Skin epidermis (tissue), 12 donors: ENCODE measurements around the gene SERPINH1.
A peak's percentile ranks its signal among the peaks of the same experiment; 100 is the strongest.
"Not testable (repeated sequence)": the region's sequence is repeated elsewhere in the genome, so short reads cannot be mapped to it uniquely, and the experiment has no call there.

Experiments
- H3K27ac ChIP-seq, 21 experiments: fragments of 200-600 bp; sonication (generic) in 11 of 21; one replicate each; pipeline ENCODE4 v1.5.0; 2020; ENCODE audit warnings: mild to moderate bottlenecking in 3 of 21, inconsistent platforms in 2 of 21, moderate library complexity in 2 of 21
- H3K4me3 ChIP-seq, 7 experiments: fragments of 200-600 bp; sonication (generic) in 2 of 7; one replicate each; pipeline ENCODE4 v1.5.0; 2020; ENCODE audit warnings: inconsistent platforms in 2 of 7, mild to moderate bottlenecking in 2 of 7, moderate library complexity in 1 of 7

Gene SERPINH1

DNA sequence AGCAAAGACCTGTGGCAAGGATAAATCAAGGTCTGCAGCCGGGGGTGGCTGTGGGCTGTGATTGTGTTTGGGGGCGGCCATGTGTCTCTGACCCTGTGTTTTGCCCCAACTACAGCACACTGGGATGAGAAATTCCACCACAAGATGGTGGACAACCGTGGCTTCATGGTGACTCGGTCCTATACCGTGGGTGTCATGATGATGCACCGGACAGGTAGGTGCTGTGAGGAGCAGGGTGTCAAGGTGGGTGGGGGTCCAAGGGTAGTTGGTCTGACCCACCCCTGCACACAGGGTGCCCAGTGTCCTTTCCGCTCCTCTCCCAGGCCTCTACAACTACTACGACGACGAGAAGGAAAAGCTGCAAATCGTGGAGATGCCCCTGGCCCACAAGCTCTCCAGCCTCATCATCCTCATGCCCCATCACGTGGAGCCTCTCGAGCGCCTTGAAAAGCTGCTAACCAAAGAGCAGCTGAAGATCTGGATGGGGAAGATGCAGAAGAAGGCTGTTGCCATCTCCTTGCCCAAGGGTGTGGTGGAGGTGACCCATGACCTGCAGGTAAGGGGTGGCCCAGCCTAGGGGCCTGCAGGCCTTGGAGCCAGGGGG lies 6.7 kb downstream of the SERPINH1 start:
- H3K4me3 ChIP-seq: no peak overlapping the region
- no peak overlapping the region for H3K27ac ChIP-seq

DNA sequence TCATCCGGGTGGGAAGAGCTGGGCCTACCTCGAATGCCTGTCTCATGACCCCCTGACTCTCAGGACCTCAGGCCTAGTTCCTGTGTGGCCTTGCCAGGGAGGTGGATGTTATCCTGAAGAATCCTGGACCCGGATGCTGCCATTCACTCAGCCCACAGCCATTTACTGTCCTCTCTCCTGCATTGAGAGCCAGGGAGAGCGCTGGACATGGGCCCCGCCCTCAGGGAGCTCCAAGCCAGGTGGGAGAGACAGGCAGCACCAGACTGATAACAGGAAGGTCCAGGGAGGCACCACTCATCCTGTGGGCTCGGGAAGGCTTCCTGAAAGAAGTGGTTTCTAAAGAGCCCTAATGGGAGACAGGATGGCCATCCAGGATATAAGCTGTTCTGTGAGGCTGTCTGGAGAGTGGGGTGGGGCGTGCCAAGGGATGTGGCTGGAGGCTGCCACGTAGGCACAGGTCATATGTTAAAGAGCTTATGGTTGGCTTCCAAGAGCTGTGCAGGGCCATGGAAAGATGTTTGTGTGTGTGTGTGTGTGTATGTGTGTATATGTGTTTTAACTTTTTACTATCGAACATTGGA lies 8.6 kb downstream of the SERPINH1 start:
- Histone ChIP-seq H3K4me3 (no peak overlapping the region), H3K27ac (peak overlapping the region in 1 of 21 experiments; percentile 14)

DNA sequence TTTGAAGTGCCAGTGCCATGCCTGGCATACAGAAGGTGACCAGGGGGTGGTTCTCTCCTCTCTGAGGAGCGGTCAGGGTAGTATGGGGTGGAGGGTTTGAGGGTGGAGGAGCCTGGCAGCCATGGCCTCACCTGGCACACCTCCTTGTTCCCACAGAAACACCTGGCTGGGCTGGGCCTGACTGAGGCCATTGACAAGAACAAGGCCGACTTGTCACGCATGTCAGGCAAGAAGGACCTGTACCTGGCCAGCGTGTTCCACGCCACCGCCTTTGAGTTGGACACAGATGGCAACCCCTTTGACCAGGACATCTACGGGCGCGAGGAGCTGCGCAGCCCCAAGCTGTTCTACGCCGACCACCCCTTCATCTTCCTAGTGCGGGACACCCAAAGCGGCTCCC lies 9.6 kb downstream of the SERPINH1 start:
- no peak overlapping the region for H3K4me3 ChIP-seq
- no peak overlapping the region for H3K27ac ChIP-seq

DNA sequence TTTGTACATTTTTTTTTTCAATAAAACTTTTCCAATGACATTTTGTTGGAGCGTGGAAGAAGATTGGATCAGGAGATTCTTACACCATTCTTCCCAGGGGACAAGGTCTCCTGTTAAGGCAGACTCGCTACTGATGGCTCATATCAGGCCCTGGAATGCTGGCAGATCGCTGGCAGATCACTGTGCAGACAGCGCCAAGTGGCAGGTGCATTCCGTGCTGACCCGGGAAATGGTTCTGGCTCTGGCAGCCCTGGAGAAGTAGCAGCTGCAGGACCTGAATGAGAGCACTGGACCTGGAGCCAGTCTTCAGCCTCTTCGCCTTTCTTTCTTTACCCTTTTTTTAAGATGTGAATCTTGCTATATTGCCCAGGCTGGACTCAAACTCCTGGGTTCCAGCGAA lies 10.7 kb downstream of the SERPINH1 start:
- H3K27ac ChIP-seq: peak overlapping the region in 2 of 21 experiments; percentile 17 to 20
- no peak overlapping the region for H3K4me3 ChIP-seq

DNA sequence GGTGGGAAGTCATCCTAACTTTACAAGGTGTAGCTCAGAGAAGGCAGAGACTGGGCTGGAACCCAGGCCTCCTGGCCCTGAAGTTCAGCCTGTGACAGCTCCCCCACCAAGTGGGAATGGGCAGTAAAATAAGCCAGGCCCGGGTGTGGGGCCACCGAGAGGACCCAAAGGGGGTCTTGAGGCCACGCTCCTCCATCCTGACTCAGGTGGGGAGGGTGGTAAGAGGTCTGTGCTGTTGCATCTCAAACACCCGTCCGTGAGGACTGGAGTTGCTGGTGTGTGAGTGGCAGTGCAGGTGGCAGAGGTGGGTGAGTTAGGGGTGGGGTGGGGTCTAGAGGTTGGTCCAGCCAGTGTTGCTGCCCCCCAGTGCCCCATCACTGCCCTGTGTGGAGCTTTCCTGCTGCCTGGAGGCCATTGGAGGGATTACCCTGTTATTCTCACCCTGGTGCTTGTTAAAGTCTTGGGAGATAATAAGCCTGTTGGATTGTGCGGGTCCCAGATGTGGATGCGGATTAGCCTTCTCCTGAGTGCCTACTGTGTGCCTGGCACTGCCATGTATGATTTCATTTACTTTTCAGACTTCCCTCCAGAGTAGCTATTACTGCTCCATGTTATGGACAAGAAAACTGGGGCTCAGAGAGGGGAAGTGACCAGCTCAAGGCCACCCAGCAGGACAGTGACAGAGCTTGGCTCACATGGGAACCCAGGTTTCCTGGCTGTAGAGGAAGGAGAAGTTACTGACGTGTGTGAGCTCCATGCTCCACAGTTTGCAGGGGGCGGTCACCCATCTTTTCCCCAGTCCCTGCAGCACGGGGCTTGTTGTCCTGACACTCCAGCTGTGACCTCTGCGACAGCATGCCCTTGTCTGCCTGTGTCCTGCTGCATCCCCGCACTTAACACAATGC lies 12.9 kb downstream of the SERPINH1 start:
- H3K27ac ChIP-seq: peak overlapping the region in 1 of 21 experiments; percentile 16
- no peak overlapping the region for H3K4me3 ChIP-seq

DNA sequence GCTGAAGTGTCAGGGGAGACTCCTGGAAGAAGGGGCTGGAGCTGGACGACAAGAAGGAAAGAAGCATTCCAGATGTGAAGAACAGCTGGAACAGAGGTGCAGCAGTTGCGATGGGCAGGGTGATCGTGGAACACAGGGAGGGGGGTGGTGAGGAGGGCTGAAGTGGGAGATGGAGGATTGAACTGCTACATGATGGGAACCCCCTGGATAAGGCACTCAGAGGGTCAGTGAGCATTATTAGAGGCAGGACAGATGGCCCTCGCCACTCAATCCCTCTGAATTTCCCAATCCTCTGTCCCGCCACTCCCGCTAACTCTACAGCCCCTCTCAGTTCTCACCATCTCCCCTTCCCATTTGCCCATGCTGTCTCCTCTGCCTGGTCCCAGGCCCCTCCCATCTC lies 14.0 kb downstream of the SERPINH1 start:
- Histone ChIP-seq H3K4me3 (no peak overlapping the region), H3K27ac (peak overlapping the region in 6 of 21 experiments; percentile 0 to 36 (median 10))

DNA sequence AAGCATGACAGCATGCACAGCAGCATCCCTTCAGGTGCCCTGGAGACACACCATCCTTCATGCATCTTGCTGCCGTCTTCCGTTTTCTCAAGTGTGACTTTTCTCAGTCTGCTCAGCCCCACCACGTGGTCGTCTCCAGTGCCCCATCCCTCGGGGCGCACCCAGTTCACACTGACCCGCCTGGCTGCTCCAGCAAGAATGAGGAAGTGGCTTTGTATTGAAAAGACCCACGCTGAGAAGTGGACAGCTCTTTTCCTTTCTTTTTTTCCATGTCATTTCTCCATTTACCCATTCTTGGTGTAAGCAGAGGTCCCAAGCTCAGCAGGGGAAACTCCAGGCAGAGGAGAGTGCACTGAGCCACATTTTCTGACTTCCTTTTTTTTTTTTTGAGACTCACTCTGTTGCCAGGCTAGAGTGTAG lies 14.5 kb downstream of the SERPINH1 start:
- Histone ChIP-seq H3K27ac (peak overlapping the region in 10 of 21 experiments; percentile 0 to 36 (median 22)), H3K4me3 (no peak overlapping the region)

DNA sequence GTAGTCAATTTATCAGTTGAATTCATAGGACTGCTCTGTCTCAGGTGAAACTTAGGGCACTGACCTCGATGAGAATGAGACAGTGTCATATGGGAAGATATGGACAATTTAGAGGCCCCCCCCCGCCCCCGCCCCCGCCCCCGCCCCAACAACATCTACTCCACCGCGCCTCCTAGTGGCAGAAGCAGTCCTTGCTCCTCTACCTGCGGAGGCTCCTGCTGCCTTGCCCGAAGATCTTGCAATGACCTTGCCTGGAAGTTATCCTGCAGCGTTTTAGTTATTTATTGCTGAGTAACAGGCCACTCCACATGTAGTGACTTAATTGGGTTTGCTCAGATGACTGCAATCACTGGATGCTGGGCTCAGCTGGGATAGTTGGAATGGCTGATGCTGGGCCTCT lies 15.2 kb downstream of the SERPINH1 start:
- peak overlapping the region in 2 of 21 experiments; percentile 26 to 36 for H3K27ac ChIP-seq
- H3K4me3 ChIP-seq: no peak overlapping the region

DNA sequence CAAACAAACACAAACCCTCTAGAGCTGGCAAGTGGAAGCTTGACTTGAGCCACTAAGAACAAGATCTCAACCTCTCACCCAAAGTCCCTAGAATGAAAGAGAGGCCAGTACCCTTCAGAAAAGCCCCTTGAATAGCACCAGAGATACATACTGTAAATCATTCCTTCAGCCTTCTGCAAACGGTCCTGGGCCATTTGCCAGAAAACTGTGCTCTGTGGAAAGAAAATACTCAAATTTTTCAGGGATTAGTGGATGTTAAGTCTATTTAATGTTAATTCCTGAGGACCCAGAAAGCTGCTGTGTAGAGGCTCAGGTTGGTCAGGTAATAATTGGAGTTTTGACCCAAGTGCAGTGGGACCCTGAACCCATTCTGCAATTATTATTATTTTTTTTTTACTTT lies 16.9 kb downstream of the SERPINH1 start:
- Histone ChIP-seq H3K27ac (no peak overlapping the region), H3K4me3 (no peak overlapping the region)

DNA sequence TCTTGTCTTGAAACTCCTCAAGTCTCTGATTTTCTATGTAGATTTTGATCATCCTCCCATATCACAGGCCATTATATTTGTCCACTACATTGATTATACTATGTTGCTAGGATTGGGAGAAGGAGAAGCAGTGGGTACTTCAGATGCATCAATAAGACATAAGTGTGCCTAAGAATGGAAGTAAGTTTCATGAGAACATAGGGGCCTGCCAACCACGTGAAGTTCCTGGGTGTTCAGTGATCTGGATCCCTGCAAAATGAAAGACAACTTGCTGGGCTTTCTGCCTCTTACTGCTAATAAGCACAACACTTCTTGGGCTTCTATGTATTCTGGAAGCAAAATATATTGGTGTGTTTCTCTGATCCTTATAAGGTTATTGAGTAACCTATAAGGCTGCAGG lies 17.8 kb downstream of the SERPINH1 start:
- no peak overlapping the region for H3K4me3 ChIP-seq
- no peak overlapping the region for H3K27ac ChIP-seq

DNA sequence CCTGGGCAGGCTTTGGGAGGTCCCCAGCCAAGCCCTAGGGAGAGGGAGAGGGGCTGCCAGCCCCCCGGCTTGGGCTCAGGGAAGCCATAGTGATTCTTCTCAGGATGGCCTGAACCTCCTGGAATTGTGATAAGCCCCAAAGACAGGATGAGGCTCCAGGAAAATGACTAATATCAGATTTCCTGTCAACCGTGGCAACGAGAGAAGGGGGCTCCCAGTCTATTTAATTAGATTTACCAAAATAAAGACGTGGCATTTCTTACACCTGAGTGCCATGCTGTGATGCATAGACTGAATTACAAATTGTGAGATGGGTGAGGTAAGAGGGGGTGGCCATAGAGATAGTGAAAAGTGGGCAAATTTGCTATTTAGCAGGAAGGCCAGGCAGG lies 20.4 kb downstream of the SERPINH1 start:
- Histone ChIP-seq H3K27ac (peak overlapping the region in 19 of 21 experiments; percentile 76 to 98 (median 95)), H3K4me3 (peak overlapping the region in 6 of 7 experiments; percentile 46 to 69 (median 58))

DNA sequence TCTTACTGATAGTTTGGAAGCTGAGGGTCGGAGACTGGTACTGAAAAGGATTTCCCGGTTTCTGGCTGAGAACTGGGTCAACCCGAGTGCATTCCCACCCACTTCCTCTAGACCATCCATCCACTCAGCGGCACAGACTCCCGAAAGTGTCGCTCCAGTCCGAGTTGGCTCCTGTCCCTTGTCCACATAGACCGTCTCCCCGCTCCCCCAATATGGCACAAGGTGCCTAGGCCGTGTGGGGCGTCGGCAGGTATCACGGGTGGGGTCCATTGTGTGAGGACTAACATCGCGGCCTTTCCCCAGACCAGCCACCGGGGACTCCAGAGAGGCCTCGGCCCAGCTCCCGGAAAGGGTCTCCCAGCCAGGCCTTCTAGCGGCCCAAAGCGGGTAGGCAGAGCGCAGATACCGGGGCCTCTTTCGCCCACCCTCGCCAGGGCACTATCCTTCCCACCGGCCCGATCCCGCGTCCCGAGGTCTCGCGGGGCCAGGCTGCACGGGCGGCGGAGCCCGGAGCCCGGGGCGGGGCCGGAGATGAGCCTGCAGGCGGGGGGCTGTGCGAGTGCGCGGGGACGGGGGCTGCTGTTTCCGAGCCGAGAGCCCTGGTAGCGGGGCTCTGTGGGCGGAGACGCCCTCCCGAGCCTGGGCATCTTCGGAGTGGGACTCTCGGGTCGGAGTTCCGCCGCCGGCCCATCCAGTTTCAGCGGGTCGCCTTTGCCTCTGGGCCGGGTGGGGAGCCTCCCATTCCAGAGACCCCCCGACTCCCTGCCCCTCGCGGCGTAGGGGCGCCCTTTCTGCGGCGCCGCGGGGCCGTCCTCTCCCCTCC lies 21.1 kb downstream of the SERPINH1 start:
- peak overlapping the region; percentile 62 to 98 (median 95) for H3K27ac ChIP-seq
- peak overlapping the region; percentile 45 to 69 (median 55) for H3K4me3 ChIP-seq

DNA sequence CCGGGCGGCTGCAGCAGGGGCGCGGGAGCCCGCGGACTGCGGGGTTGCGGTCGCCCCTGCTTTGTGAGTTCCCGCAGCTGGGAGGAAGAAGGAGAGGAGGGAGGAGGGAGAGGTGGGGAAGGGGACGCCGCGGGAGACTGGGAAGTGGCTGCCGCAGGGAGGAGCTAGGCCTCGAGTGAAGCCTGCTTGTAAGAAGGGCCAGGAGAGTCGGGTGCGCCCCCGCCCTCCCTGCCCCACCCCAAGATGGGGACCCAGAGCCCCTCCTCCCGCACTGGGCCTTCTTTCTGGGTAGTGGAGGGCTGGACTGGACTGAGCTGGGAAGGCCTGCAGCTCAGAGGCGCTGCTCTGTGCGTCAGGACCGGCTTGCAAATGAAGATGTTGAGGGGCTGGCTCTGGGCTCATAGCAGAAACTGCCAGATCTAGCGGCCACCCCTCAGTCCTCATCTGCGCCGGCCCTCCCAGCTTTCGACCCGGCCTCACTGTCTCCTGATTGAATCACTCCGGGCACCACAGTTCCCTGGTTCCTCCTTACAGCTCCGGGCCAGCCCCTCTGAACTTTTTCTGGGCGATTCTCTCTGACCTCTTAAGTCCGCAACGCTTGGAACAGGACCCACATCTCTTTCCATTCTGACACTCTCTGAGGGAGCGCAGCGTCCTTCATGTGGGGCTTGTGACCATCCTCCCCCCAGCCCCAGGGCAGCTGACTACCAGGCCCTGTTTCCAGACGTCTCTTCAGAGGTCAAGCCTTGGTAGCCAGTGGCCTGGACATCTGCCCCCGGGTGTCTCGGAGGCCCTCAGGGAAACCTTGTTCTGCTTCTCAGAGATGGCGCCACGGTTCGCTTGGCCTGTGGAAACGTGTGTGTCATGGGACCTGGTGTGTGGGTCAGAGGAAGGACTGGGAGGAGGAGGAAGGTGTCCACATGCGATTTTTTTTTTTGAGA lies 21.9 kb downstream of the SERPINH1 start:
- Histone ChIP-seq H3K4me3 (peak overlapping the region; percentile 45 to 69 (median 55)), H3K27ac (peak overlapping the region; percentile 62 to 98 (median 95))

DNA sequence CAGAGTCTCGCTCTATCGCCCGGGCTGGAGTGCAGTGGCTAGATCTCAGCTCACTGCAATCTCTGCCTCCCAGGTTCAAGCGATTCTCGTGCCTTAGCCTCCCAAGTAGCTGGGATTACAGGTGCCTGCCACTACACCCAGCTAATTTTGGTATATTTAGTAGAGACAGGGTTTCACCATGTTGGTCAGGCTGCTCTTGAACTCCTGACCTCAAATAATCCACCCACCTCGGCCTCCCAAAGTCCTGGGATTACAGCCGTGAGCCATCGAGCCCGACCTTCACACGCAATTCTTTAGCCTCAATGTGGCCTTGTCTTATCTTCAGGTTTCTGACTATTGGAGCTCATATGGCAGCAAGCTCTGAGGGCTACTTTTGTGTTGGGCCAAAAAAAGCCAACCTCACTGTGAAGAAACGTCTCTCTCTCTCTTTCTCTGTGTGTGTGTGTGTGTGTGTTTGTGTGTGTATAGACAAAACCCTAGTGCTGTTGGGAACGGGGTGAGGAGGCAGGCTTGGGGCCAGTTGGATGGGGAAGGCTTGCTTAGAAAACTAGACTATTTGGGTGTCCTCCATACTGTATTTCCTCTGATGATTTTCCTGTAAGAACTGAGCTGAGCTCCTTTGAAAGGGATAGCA lies 22.7 kb downstream of the SERPINH1 start:
- not testable (repeated sequence) for H3K4me3 ChIP-seq
- H3K27ac ChIP-seq: peak overlapping the region in 19 of 21 experiments; percentile 76 to 98 (median 95)

DNA sequence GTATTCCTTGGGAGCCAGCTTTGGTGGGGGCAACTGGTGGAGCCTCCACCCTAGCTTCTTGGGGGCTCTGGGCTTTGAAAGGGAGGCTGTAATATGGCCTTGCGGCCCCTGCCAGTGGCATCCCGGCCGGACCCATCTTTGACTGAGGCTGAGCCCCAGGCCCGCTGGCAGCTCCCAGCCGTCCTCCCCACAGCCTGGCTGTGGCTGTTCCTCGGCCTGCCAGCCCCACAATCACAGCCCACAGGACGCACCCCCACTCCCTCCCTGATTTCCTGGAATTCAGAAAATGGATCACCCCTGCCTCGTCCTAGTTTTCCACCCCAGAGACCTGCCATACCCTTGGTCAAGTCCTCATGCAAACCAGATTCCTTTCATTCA lies 23.2 kb downstream of the SERPINH1 start:
- no peak overlapping the region for H3K4me3 ChIP-seq
- peak overlapping the region in 5 of 21 experiments; percentile 4 to 96 (median 43) for H3K27ac ChIP-seq

DNA sequence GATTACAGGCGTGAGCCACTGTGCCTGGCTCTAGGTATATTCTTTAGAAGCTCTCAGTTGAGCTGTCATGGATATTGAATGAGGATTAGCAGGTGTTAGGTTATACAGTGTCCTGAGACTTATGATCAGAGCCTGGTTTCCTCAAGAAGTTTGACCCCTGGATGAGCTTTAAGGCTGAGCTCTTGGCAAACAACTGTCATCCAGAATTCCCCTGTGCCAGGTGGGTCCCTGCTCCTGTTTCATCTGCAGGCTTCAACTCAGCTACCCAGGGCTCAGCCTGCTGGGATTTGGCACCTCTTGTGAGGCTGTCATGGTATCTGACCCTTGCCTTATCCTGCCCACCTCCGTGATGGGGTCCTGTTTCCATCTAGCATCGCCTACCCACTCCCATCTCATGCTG lies 24.3 kb downstream of the SERPINH1 start:
- H3K27ac ChIP-seq: no peak overlapping the region
- H3K4me3 ChIP-seq: no peak overlapping the region

DNA sequence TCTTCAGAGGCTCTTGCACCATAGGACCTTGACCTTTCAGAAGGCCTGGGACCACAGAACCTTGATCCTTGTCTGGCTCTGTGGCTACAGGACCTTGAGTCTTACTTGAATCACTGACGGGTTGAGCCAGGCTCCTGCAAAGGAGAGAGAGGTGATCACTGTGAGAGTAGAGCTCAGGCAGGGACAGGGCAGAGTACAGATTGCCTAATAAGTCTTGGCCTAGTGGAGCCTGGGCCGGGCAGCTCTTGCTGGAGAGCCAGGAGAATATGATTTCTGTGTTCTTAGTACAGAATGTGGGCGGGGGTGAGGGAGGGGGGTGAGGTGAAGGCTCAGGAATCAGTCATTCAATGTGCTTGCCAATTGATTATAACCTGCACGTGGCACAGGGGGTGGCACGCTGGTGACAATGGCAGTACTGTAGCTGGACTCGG lies 26.0 kb downstream of the SERPINH1 start:
- Histone ChIP-seq H3K4me3 (no peak overlapping the region), H3K27ac (no peak overlapping the region)

DNA sequence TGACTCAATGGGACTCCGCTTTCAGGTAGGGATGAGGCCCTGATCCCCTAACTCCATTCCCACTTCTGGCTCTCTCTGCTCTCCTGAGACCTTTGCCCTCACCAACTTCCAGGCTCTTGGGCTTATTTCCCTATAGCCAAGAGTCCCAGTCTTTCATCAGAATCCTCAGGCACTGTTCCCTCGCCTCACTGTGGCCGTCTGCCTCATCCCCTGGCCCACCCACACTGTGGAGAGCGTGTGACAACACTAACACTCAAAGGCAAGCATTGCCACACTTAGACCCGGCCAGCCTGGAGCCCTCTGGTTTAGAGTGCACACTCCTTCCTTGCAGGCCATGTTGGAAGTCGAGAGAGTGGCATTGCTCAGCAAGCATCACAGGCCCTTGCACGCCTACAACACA lies 27.0 kb downstream of the SERPINH1 start:
- no peak overlapping the region for H3K27ac ChIP-seq
- H3K4me3 ChIP-seq: no peak overlapping the region
